Measurements from ENCODE around the gene SLC6A6.

Gene SLC6A6

GRCh38 chr3:14524920-14525660 is 122.7 kb downstream of the SLC6A6 start:
- no peak overlapping the region for H3K4me3 ChIP-seq (ENCODE audit: low read depth, low read length)
- TF ChIP-seq CTCF (IDR thresholded peaks at IDR 0.05; ENCODE audit: low read depth, low read length) = no peak
- in situ Hi-C loops (cut with HindIII; ENCODE audit: low sequenced_read_pairs) = no loop called here
- no peak for DNase-seq (ENCODE audit: low read depth, low spot score)

GRCh38 chr3:14525685-14526631 is 123.6 kb downstream of the SLC6A6 start:
- no peak for DNase-seq (ENCODE audit: low read depth, low spot score)
- no peak overlapping the region for H3K4me3 ChIP-seq (ENCODE audit: low read depth, low read length)
- in situ Hi-C loops (cut with HindIII; ENCODE audit: low sequenced_read_pairs) = no loop called here
- TF ChIP-seq CTCF (IDR thresholded peaks at IDR 0.05; ENCODE audit: low read depth, low read length) = no peak

- TF ChIP-seq CTCF (IDR thresholded peaks at IDR 0.05; ENCODE audit: low read depth, low read length) = no peak
- in situ Hi-C loops (cut with HindIII; ENCODE audit: low sequenced_read_pairs) = no loop called here
Measured at GRCh38 chr3:14528081-14528480, 125.7 kb downstream of the SLC6A6 start.

GRCh38 chr3:14531856-14532395 is 129.5 kb downstream of the SLC6A6 start:
- TF ChIP-seq CTCF (IDR thresholded peaks at IDR 0.05; ENCODE audit: low read depth, low read length) = no peak
- in situ Hi-C loops (cut with HindIII; ENCODE audit: low sequenced_read_pairs) = no loop called here
- no peak overlapping the region for H3K4me3 ChIP-seq (ENCODE audit: low read depth, low read length)
- DNase-seq (ENCODE audit: low read depth, low spot score) = no peak

More at GRCh38 chr3:14528081-14528480, 125.7 kb downstream of the SLC6A6 start:
- no peak for DNase-seq (ENCODE audit: low read depth, low spot score)
- no peak overlapping the region for H3K4me3 ChIP-seq (ENCODE audit: low read depth, low read length)

GRCh38 chr3:14532691-14533456 is 130.5 kb downstream of the SLC6A6 start:
- no peak for TF ChIP-seq CTCF (IDR thresholded peaks at IDR 0.05; ENCODE audit: low read depth, low read length)
- in situ Hi-C loops (cut with HindIII; ENCODE audit: low sequenced_read_pairs) = no loop called here
- no peak overlapping the region for H3K4me3 ChIP-seq (ENCODE audit: low read depth, low read length)
- no peak for DNase-seq (ENCODE audit: low read depth, low spot score)

GRCh38 chr3:14533457-14533958 is 131.1 kb downstream of the SLC6A6 start:
- TF ChIP-seq CTCF (IDR thresholded peaks at IDR 0.05; ENCODE audit: low read depth, low read length) = no peak
- no peak for DNase-seq (ENCODE audit: low read depth, low spot score)
- no peak overlapping the region for H3K4me3 ChIP-seq (ENCODE audit: low read depth, low read length)
- in situ Hi-C loops (cut with HindIII; ENCODE audit: low sequenced_read_pairs) = no loop called here
